Ramos (cell line): ENCODE measurements around the gene TUBB2A.
"Not testable (repeated sequence)": the region's sequence is repeated elsewhere in the genome, so short reads cannot be mapped to it uniquely, and the experiment has no call there.

Source experiments
- in situ Hi-C: fragments of 300-500 bp; cut with MboI; formaldehyde crosslinking; loops from one replicate; pipeline ENCODE4 v1.14.3; 2022; ENCODE audit warnings: low sequenced_read_pairs; ENCODE audit not compliant: unreplicated experiment

TUBB2A gene

DNA sequence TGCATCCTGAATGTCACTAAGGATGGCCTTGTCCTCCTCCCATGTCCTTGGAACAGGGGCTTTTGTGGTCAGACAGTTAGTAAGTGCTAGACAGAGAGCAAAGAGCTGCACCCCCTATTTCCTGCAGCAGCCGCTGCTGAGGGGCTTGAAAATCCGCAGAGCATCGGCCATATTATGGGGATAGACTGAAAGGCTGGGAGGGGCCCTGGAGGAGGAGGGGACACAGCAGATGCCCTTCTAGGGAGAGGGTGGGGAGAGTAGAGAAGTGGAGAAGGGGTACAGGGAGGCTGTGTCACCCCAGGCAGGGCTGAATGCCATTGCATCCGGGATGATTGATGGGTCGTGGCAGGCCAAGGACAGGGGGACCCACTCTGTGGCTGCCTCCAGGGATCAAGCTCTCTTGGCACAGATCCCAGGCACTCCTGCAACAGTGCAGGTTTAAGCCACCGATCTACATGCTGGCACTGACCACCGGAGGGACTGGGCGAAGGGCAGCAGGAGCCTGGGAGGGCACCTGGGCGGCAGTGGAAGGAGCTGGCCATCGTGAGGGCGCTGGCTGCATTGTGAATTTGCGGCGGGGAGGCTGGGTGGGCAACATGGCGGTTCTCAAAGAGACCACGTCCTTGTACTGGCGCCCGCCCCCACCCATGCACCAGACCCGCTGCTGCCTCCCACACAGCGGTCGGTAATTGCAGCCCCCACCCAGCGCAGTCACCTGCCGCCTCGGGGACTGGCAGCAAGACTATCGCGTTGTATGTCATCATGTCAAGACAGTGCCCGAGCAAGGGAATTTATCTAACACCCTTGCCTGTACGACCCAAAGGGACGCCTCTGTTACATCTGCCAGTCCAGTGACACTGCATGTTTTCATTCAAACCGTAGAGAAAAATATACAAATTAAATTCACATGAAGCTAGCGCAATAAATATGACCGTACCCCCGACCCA lies 887 bp downstream of the TUBB2A start:
- in situ Hi-C loops, result not testable (repeated sequence)

DNA sequence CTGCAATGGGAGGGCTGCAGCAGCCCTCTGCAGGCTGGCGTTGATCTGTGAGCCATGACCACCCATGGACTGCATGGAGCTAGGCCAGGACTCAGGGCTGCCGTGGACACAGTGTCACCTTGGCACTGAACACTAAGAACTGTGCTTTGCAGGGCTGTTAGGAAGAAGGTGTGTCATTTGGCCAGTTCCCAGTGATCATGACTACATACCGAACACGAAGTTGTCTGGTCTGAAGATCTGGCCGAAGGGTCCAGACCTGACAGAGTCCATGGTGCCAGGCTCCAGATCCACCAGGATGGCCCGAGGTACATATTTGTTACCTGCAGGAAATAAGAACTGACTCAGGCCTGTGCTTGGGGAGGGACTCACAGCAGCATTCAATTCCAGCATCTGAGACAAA lies 1.9 kb downstream of the TUBB2A start:
- in situ Hi-C loops, result not testable (repeated sequence)

DNA sequence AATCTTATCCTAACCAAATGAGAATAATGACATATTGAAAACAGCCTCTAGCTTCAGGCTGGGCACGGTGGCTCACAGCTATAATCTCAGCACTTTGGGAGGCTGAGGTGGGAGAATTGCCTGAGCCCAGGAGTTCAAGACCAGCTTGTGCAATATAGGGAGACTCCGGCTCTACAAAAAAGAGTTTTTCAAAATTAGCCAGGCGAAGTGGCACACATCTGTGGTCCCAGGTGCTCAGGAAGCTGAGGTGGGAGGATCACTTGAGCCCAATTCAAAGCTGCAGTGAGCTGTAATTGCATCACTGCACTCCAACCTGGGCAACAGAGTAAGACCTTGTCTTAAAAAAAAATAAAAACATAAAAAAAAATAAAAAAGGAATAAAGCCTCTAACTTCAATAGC lies 4.7 kb downstream of the TUBB2A start:
- in situ Hi-C loops, result no loop called here

DNA sequence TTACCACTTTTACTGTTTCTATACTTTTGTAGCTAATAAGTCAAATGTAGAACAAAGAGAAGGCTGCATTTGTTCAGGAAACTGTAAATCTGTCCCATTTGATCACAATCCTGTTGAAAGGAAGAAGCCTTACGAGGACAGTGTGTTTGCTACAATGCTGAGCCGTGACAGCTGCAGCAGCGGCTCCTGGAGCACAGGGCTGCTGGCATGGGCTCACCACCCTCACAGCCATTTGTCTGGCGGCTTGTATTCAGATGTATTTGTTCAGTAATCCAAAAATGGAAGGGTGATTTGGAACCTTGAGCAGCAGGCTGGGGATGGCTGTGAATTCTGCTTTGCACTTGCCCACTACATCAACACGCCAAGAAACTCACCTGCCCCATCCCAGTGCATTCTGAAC lies 5.7 kb downstream of the TUBB2A start:
- in situ Hi-C loops, result no loop called here

DNA sequence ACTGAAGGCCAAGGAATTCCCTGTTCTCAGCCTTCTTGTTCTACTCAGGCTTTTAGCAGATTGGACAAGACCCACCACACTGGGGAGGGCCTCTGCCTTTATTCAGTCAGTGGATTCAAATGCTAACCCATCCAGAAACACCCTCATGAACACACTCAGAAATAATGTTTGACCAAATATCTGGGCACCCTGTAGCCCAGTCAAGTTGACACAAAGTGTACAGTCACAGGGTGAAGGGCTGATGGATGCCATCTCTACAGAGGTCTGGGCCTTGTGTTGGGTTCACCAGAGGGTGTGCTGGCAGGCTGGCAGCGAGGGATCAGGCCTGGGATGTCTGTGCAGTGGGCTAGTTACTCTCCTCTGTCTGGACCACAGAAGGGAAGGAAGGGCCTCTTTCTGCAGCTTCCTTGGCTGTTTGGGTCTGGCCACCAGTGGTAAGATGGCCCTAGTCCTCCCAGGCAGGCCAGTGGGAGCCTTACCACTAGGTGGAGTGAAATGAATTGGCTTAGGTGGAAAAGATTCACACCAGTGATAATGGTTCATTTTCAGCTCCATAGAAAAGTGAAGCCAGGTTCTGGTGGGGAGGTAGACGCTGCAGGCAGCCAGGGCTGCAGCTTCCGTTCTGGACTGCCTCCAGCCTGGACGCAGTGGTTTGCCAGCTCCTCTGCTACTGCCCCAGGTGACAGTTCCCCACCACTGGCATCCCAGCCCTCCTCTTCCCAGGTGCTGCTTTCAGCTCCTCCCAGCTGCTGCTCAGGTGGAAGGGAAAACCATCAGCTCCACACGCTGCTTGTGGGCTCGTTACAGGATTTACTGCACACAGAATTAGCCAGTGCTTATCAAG lies 9.2 kb downstream of the TUBB2A start:
- in situ Hi-C loops, result no loop called here

DNA sequence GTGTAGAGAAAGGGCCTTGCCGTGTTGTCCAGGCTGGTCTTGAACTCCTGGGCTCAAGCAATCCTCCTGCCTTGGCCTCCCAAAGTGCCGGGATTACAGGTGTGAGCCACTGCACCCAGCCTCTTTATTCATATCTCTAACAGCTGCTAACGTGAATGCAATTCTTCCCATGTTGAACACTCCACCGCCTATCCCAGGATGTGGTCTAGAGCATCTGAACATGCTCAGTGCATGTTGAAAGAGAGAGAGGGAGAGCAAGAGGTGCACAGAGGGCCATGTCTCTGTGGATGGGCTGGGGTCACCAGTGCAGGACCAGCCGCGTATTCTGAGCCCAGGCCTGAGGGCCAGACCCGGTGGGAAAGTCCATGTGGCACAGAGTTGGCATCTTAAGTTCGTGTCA lies 12.8 kb downstream of the TUBB2A start:
- in situ Hi-C loops, result no loop called here

DNA sequence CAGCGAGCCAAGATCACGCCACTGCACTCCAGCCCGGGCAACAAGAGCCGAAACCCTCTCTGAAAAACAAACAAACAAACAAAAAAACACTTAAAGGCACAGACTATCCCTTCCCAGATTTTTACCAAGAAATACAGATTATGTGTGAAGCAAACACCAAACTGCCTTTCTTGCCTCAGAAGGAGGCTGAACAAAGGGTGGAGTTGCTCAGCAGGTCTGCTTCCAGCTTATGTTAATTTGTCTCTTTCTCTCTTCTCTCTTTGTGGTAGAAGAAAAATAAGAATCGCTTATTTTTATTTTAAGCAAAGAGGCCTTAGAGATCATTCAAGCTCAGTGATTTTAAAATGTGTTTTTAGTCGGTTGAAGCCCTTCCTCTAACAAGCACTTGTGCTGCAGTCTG lies 14.2 kb downstream of the TUBB2A start:
- in situ Hi-C loops, result no loop called here

DNA sequence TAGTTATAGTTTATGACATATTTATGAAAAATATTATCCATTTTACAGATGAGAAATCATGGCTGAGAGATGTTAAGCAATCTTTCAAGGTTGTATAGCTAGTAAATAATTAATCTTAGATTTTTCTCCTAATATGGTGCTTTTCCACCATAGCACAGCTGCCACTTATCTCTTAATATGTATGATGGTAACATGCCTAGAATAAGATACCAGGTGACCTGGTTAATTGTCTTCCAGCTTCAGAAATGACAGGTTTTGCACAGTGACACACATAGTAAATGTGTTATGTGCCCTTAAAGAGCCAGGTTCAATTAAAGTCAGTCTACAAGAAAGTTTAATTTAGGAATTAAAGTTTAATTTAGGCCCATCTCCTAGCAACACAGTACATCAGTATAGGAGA lies 14.8 kb downstream of the TUBB2A start:
- in situ Hi-C loops, result no loop called here

DNA sequence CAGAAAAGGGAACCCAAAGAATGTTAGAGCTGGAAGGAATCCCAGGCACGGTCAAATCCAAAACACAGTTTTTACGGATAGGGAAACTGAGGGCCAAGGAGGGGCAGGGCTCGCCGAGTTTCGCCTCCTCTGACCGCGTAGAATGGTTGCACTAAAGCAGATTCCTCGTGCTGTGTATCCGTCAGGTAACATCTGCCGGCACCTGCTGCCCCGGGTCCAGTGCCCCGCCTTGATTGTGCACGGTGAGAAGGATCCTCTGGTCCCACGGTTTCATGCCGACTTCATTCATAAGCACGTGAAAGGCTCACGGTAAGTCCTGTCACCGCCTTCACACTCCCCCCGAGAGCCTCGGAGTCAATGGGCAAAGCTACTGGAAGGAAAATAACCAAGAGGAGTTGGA lies 17.1 kb downstream of the TUBB2A start:
- in situ Hi-C loops, result no loop called here

DNA sequence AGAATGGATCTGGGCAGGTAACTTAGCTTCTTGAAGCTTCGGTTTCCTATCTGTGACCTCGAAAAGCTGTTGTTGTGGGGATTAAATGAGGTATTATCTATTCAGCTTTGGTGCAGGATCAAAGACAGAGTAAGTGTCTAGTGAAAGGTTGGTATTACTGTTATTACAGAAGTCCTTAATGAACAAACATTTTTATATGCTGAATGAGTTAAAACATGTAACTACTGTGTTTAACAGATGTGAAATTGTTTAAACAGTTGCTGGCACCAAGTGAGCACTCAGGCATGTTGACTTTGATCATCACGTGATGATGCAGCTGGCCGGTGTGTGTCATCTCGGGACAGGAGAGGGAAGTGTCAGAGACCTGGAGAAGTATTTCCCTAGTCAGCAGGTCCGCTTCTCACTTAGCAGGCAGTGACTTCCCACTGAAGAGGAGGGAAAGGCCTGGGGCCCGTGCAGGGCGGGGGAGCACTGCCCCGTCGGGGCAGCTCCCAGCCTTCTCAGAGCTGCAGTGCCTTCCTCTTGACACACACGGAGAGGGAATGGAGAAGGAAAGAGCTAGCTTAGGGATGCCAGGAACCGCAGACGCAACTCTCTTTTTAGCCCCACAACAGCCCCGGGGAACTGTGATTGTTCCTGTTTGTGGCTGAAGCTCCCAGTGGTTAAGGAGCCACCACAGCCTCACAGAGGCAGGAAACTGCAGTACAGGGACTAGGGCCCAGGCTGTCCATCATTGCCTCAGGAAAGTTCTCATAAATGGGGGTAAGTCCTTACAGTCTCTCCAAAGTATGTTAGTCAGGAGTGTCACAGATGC lies 18.0 kb downstream of the TUBB2A start:
- in situ Hi-C loops, result no loop called here

DNA sequence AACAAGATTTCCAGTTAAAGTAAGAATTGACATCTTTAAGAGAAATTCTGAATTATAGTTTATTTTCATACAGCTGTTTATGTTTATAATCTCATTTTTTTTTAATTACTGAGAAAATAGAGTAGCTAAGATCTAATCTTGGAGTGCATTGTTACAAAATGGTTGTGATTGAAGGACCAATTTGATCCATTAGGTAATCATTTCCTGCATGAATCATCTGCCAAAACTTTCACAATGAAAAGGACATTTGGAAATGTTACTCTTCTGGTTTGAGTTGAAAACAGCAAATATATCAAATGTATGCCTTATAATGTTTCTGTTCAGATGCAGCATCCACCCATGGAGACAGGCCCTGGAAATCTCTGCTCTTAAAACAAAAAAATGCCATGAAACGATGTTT lies 19.0 kb downstream of the TUBB2A start:
- in situ Hi-C loops, result no loop called here

DNA sequence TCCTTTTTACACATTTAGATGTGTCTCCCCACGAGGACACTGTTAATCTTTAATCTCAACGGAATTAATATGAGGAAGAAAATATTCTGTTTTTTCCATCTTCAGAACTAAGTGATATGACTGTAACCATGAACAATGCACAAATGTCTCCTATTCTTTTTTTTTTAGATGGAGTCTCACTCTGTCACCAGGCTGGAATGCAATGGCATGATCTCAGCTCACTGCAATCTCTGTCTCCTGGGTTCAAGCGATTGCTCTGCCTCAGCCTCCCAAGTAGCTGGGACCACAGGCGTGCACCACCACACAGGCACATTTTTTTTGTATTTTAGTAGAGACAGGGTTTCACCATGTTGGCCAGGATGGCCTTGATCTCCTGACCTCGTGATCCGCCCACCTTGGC lies 19.5 kb downstream of the TUBB2A start:
- in situ Hi-C loops, result not testable (repeated sequence)

DNA sequence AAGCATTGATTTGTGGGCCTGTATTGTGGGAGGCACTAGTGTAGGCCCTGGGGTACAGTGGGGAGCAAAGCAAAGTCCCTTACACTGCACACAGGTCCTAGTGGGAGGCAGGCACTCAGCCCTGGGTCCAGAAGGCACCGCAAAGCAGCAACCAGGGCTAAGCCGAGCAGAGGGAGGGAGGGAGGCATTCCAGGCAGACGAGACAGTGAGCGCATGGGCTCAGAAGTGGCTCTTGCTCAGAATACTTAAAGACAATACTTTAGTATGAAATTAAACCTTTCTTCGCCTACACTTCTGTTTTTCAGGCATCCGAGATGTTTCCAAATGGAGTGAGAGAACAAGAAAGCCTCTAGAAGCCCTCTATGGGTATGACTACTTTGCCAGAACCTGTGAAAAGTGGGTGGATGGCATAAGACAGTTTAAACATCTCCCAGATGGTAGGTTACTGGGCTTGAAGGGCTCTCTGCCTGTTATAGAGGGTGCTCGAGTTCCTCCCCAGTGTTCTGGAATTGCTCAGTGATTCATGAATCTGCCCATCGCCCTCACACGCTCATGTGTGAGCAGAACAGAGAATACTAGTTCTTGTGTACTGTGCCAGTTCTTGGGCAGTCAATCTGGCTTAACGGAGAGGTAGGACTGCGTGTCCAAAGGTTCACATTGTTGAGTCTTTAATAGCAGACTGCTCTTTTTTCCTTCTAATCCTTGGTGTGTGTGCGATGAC lies 20.1 kb downstream of the TUBB2A start:
- in situ Hi-C loops, result no loop called here

DNA sequence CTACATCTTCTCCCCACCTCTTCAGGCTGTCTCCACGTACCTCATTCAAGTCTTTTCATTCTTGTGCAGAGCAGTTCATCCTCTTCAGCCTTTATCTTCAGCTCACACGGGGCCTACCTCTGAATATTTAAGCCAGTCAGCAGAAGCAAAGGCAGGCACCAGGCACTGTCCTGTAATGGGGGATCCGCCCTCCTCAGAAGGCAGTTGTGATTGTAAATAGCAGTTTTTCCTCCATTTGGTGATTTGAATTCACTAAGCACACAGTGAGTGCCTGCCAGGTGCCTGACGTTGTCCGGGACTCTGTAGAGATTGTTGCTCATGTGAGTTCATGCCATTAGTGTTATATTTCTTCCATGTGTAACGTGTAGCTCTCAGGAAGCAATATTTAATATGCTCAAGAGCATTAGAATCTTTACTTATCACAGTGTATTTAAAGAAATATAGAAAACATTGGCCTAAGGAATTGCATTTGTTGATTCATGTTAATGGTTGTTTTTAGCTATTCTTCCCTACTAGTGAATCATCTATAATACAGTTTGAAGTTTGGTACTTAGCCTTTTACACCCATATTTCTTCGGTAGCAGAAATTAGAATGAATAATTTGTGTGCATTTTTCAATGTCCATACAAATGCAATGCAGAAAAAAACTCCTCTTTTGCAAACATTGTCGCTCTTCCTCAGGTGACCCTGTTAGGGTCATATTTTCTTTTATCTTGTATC lies 20.9 kb downstream of the TUBB2A start:
- in situ Hi-C loops, result no loop called here

DNA sequence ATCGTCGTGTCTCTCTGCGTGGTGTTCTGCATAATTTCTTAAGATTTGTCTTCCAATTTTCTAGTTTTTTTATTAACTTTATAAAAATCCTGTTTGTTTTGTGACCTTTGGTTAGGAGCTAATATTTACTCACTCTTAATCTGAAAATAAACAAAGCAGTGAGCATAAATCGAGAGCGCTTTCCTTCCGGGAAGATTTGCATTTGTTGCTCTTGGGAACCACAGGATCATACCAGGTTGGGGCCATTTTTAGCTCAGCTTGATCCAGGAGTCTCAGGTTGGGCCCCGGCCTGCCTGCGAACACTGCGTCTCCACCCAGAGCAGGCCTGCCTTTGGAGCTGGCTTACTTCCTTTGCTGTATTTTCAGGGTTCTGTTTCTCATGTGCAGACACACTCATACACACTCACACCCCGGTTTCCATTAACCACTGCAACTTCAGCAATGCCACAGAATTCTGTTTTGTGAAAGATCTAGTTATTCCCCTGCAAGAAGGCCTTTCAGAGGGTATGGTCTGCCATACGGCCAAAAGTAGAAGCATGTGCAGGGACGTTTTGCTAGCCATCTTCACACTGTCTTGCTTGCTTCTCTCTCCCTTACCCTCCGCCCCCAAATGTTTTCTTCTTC lies 21.6 kb downstream of the TUBB2A start:
- in situ Hi-C loops, result no loop called here

DNA sequence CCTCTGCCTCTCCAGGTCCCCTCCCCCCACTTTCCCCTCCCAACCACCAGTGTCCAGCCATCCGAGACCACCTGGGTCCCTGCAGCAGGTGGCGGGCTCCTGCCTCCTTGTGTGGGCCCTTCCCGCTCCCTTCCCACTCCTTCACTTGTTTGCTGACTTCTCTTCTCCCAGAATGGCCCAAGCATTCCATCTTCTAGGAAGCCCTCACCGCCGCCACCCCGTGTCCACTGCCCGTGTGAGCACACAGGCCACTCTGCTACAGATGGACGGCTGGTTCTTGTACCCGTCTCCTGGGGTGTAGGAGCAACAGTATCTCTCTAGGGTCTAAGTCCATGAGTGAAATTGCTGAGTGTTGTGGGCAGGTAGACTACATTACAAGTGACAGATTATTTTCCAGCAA lies 23.8 kb downstream of the TUBB2A start:
- in situ Hi-C loops, result no loop called here

DNA sequence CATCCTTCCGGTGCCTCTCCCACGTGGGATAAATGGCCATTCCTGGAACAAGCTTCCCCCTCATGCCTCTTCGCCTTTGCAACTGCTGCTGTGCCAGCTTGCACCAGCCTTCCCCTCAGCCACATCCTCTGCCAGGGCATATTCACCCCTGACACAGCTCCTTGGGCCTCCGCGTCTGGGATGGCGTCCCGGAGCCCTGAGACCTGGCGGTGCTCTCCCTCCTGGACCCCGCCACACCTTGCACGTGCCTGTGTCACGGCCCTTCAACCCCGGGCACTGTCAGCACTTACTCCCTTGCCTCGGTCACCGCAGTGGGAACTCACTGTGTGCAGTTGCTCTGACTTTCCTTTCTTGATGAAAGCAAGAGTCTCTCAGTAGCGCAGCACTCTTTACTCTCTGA lies 25.6 kb downstream of the TUBB2A start:
- in situ Hi-C loops, result no loop called here

DNA sequence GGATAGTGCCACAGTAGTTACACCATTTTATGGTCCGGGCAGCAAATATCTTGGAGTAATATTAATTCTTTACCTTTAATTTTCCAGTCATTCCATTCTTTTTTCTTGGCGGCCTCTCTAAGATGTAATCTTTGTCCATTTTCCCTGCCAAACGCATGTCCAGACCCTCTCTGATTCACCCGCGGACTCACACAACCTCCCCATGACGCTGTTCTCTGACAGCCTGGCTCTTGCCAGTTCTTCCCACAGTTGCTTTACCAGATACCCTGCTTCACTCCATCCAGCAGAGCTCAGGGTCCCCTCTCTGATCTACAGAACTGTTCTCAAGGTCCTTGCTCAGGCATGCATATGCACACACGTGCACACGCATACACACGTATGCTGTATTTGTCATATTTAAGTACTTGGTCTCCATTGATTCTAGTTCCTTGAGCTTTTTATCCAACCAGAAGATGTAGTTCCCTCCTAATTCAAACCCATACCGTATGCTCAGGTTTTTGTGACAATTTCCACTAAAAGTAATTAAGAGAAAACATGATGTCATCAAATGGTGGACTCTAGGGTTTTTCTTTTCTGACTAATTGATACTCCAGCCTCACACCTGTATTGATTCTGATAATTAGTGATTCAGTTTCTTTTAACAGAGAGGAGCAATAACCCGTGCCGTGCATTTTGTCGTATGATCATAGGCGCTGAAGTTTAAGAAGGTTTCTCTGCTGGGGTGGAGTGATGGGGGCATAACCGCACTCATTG lies 28.8 kb downstream of the TUBB2A start:
- in situ Hi-C loops, result loop anchor here (5.0 kb wide), 1 partner anchor 124 kb away; no protein-coding TSS in a partner anchor
